OCI-LY1 (cell line): ENCODE results near the gene MMRN2.

ENCODE experiments used
- H2AFZ ChIP-seq: fragments of 200-600 bp; sonication (generic), shearing (Covaris generic); 2 replicates; pipeline ENCODE4 v1.6.0; 2014; ENCODE audit warnings: antibody characterized with exemption, mild to moderate bottlenecking, low read length
- H3F3A ChIP-seq: fragments of 200-600 bp; sonication (generic), shearing (Covaris generic); 2 replicates; pipeline ENCODE4 v1.6.0; 2014; ENCODE audit warnings: mild to moderate bottlenecking, antibody characterized with exemption, low read length, moderate library complexity; ENCODE audit not compliant: insufficient read depth
- H3K27ac ChIP-seq: fragments of 200-600 bp; sonication (generic); 2 replicates; pipeline ENCODE4 v1.5.1; 2014; ENCODE audit warnings: low read length, mixed run types, mild to moderate bottlenecking, low read depth; ENCODE audit not compliant: poor library complexity, severe bottlenecking
- H3K27me3 ChIP-seq: fragments of 200-600 bp; sonication (generic); 2 replicates; pipeline ENCODE4 v1.6.0; 2014; ENCODE audit warnings: antibody characterized with exemption, mild to moderate bottlenecking, low read length, moderate library complexity; ENCODE audit not compliant: insufficient read depth
- H3K36me3 ChIP-seq: fragments of 200-600 bp; sonication (generic); 2 replicates; pipeline ENCODE4 v1.6.1; 2014; ENCODE audit warnings: mild to moderate bottlenecking, antibody characterized with exemption, low read length, moderate library complexity, mixed read lengths; ENCODE audit not compliant: insufficient read depth
- H3K4me1 ChIP-seq: fragments of 200-600 bp; sonication (generic); 2 replicates; pipeline ENCODE4 v1.5.1; 2014; ENCODE audit warnings: mild to moderate bottlenecking, low read length, moderate library complexity; ENCODE audit not compliant: insufficient read depth, severe bottlenecking
- H3K4me2 ChIP-seq: fragments of 200-600 bp; sonication (generic), shearing (Covaris generic); 2 replicates; pipeline ENCODE4 v1.6.1; 2014; ENCODE audit warnings: low read length
- H3K4me3 ChIP-seq: fragments of 200-600 bp; sonication (generic); 2 replicates; pipeline ENCODE4 v1.5.1; 2014; ENCODE audit warnings: low read length, low read depth, mild to moderate bottlenecking, mixed read lengths; ENCODE audit not compliant: poor library complexity, severe bottlenecking
- H3K79me2 ChIP-seq: fragments of 200-600 bp; shearing (Covaris generic); 2 replicates; pipeline ENCODE4 v1.6.1; 2016; ENCODE audit warnings: mixed run types, low read length, mixed read lengths; ENCODE audit not compliant: insufficient read depth
- H3K9ac ChIP-seq: fragments of 200-600 bp; sonication (generic), shearing (Covaris generic); 2 replicates; pipeline ENCODE4 v1.6.1; 2014; ENCODE audit warnings: mild to moderate bottlenecking, low read length, mixed read lengths
- H3K9me2 ChIP-seq: fragments of 200-600 bp; sonication (generic), shearing (Covaris generic); 2 replicates; pipeline ENCODE4 v1.6.1; 2014; ENCODE audit warnings: low read depth, mild to moderate bottlenecking, low read length, mixed read lengths
- H3K9me3 ChIP-seq: fragments of 200-600 bp; shearing (Covaris generic); 2 replicates; pipeline ENCODE4 v1.6.1; 2014; ENCODE audit warnings: low read length, mixed read lengths
- H4K20me1 ChIP-seq: fragments of 200-600 bp; sonication (generic), shearing (Covaris generic); 2 replicates; pipeline ENCODE4 v1.6.0; 2016; ENCODE audit warnings: mild to moderate bottlenecking, low read length; ENCODE audit not compliant: insufficient read depth
- EZH2 ChIP-seq: fragments of 200-600 bp; sonication (generic), shearing (Covaris generic); IDR thresholded peaks from 2 replicates; pipeline ENCODE4 v1.8.0; 2017; ENCODE audit warnings: borderline replicate concordance, mixed run types, mild to moderate bottlenecking, antibody characterized with exemption, low read length, moderate library complexity, mixed read lengths
- TF ChIP-seq, protein P1 (sequence below): fragments of 200-600 bp; sonication (generic), shearing (Covaris generic); IDR thresholded peaks from 2 replicates; pipeline ENCODE4 v1.5.1; 2017; ENCODE audit warnings: mild to moderate bottlenecking, antibody characterized with exemption, low read length, moderate library complexity, mixed read lengths

MMRN2 gene

DNA sequence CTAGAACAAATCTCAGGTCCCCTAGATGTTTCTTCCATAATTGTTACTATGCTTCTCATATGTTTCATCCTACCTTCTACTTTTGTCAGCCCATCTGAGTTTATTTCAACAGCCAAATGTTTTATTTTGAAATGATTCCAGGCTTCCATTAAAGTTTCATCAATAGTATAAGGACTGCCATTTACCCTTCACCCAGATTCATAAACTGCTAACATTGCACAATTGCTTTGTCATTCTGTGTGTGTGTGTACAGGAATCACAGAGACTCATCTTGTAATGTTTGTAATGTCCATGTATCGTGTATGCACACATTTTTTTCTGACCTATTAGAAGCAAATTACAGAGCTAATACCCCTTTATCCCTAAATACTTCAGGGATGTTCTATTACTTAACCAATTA, 25.5 kb downstream of the MMRN2 start:
- Histone ChIP-seq H3K4me1 (no peaks in the 10 kb centered on the region), H3K4me2 (no peak overlapping the region), H3K36me3 (no peaks in the 10 kb centered on the region; the same call in 1 of the 2 replicates), H3K9ac (no peak overlapping the region), H3F3A (no peaks in the 10 kb centered on the region), H3K27me3 (no peaks in the 10 kb centered on the region), H3K27ac (no peak overlapping the region), H4K20me1 (no peaks in the 10 kb centered on the region), H3K9me3 (no peaks in the 10 kb centered on the region), H3K79me2 (no peaks in the 10 kb centered on the region), H2AFZ (no peak overlapping the region), H3K4me3 (no peak overlapping the region), H3K9me2 (no peaks in the 10 kb centered on the region)
- no peak for TF ChIP-seq EZH2
- TF ChIP-seq, protein P1, sequence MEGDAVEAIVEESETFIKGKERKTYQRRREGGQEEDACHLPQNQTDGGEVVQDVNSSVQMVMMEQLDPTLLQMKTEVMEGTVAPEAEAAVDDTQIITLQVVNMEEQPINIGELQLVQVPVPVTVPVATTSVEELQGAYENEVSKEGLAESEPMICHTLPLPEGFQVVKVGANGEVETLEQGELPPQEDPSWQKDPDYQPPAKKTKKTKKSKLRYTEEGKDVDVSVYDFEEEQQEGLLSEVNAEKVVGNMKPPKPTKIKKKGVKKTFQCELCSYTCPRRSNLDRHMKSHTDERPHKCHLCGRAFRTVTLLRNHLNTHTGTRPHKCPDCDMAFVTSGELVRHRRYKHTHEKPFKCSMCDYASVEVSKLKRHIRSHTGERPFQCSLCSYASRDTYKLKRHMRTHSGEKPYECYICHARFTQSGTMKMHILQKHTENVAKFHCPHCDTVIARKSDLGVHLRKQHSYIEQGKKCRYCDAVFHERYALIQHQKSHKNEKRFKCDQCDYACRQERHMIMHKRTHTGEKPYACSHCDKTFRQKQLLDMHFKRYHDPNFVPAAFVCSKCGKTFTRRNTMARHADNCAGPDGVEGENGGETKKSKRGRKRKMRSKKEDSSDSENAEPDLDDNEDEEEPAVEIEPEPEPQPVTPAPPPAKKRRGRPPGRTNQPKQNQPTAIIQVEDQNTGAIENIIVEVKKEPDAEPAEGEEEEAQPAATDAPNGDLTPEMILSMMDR, result no peak

DNA sequence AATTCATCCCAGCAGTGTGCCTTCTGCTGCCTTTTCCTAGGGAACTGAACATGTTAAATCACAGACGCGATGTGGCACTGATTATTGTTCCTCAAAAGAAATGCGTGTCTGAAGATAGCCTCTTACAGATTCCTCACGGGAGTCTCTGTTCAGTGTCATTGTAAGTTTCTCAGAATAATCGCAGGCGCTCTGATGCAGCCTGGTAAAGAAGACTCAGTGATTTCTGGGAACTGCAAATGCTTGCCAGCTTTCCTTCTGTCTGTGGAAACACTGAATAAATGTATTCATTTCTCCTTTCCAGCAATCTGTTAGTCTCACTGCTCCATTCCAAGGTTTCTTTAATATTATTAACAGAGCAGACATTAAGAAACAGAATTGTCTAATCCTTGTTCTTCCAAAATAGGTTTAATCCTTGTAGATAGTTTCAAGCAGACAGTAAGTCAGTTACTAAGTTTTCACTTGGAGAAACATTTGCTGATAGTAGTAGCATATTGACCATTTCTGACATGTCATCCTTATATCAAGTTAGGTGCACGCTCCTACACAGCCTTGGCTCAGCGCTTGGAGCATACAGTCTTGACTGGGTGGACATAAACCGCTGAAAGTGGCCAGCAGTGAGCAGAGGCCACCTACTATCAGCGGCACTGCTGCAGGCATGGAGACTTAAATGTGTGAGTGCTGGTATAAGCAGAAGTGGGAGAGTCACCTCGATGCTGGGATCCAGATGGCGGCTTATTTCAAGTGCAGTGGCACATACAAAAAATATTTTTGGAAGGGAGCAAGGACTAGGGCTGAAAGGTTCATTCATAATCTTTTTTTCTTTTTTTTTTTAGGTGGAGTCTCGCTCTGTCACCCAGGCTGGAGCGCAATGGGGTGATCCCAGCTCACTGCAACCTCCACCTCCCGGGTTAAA, 27.7 kb downstream of the MMRN2 start:
- Histone ChIP-seq H3K79me2 (no peaks in the 10 kb centered on the region), H3K9ac (no peak overlapping the region), H2AFZ (no peak overlapping the region), H3K27ac (no peak overlapping the region), H3K4me1 (no peaks in the 10 kb centered on the region), H3K9me3 (no peaks in the 10 kb centered on the region), H3K9me2 (no peaks in the 10 kb centered on the region), H3F3A (no peaks in the 10 kb centered on the region), H3K27me3 (no peaks in the 10 kb centered on the region), H3K36me3 (no peaks in the 10 kb centered on the region; the same call in 1 of the 2 replicates), H3K4me3 (no peak overlapping the region), H4K20me1 (no peaks in the 10 kb centered on the region), H3K4me2 (no peak overlapping the region)
- TF ChIP-seq, protein P1, result no peak
- no peak for TF ChIP-seq EZH2

DNA sequence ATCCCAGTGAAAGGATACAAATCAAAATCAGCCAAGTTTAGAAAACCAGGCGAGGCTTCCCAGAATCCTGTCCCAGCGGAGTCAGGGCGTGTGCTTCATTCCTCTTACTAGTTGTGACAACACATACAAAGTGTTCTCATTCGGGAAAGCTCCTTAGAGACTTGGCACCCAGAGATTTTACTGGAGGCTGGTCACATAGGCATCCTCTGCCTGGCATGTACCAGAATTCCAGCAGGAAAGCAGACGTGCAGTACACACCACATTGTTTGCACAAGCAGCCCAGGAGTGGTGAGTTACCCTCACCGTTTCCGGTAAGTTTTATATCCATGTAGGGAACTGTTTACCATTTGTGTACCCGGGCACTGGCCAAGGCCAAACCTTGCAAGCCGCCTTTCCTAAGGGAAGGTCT, 34.9 kb downstream of the MMRN2 start:
- H3K4me2 ChIP-seq, result no peak overlapping the region
- no peaks in the 10 kb centered on the region for H3K79me2 ChIP-seq
- H3K36me3 ChIP-seq, result peaks cover 13% of the 10 kb centered on the region; the same call in 1 of the 2 replicates
- H3K9ac ChIP-seq, result no peak overlapping the region
- H3K4me3 ChIP-seq, result no peak overlapping the region
- no peaks in the 10 kb centered on the region for H3K9me3 ChIP-seq
- H3K9me2 ChIP-seq, result no peaks in the 10 kb centered on the region
- no peaks in the 10 kb centered on the region for H3K4me1 ChIP-seq
- no peaks in the 10 kb centered on the region for H3F3A ChIP-seq
- no peak overlapping the region for H2AFZ ChIP-seq
- no peak overlapping the region for H3K27ac ChIP-seq
- no peaks in the 10 kb centered on the region for H3K27me3 ChIP-seq
- no peaks in the 10 kb centered on the region for H4K20me1 ChIP-seq
- TF ChIP-seq, protein P1, result no peak
- no peak for TF ChIP-seq EZH2
